ENCODE data around the gene NLRP11. TPM values are rescaled to one million over a fixed set of nuclear protein-coding genes. Genes with fewer than 3 reads are reported as not detected.

NLRP11 gene
- total RNA-seq, 1 experiment from 2014 or later = not detected

GRCh38 chr19:55778331-55778730 lies 53.5 kb downstream of the NLRP11 start:
- no peaks in the 10 kb centered on the region for H3K27me3 ChIP-seq (ENCODE audit: insufficient read depth, low read length)

More at GRCh38 chr19:55778331-55778730, 53.5 kb downstream of the NLRP11 start:
- Histone ChIP-seq H3K18ac (ENCODE audit: insufficient read length, low read depth, low read length) (no peak overlapping the region), H3K4ac (ENCODE audit: low read depth, low read length) (no peak overlapping the region), H3K23ac (ENCODE audit: insufficient read length, low read depth, low read length) (no peak overlapping the region), H2AFZ (ENCODE audit: low read length) (no peak overlapping the region), H3K56ac (ENCODE audit: insufficient read length, low read depth, low read length) (no peak overlapping the region), H2BK15ac (ENCODE audit: low read depth, low read length) (no peak overlapping the region), H3K23me2 (ENCODE audit: insufficient read length, low read depth, low read length, poor library complexity, severe bottlenecking) (no peaks in the 10 kb centered on the region), H2BK120ac (ENCODE audit: low read depth, low read length, poor library complexity, severe bottlenecking) (no peak overlapping the region), H3T11ph (ENCODE audit: low read length) (no peak overlapping the region), H2BK20ac (ENCODE audit: low read depth, low read length, poor library complexity, severe bottlenecking) (no peak overlapping the region), H4K5ac (ENCODE audit: insufficient read length, low read depth, low read length) (no peak overlapping the region), H3K79me2 (ENCODE audit: insufficient read depth, low read length) (no peaks in the 10 kb centered on the region), H4K20me1 (ENCODE audit: control insufficient read depth, insufficient read depth, insufficient read length) (no peaks in the 10 kb centered on the region), H2AK5ac (ENCODE audit: insufficient read length, low read length) (no peak overlapping the region), H2BK12ac (ENCODE audit: insufficient read length, low read depth, low read length) (no peak overlapping the region), H3K9me3 (ENCODE audit: control insufficient read depth, low read depth, low read length) (peaks cover 68% of the 10 kb centered on the region), H4K8ac (replicated peaks; ENCODE audit: insufficient read length, low read depth, low read length) (no peak overlapping the region), H3K27ac (ENCODE audit: insufficient read length, low read depth, low read length) (no peak overlapping the region), H3K4me2 (ENCODE audit: insufficient read depth, insufficient read length, low read length) (no peak overlapping the region), H3K14ac (ENCODE audit: insufficient read depth, low read length) (no peak overlapping the region), H3K9ac (ENCODE audit: extremely low read depth, insufficient read length, low read length) (no peak overlapping the region), H3K4me1 (ENCODE audit: insufficient read depth, low read length) (no peaks in the 10 kb centered on the region), H3K79me1 (ENCODE audit: insufficient read depth, low read depth, low read length, poor library complexity, severe bottlenecking) (no peaks in the 10 kb centered on the region), H4K91ac (ENCODE audit: insufficient read length, low read depth, low read length) (no peak overlapping the region), H2BK5ac (ENCODE audit: insufficient read length, low read length) (no peak overlapping the region)
- no CpG with 5 or more reads among the region's 16 CpGs for WGBS (ENCODE audit: extremely low coverage, insufficient read length, low lambda C conversion rate)
- Mint-ChIP-seq H3K4me3 (no peak overlapping the region), H3K27ac (no peak overlapping the region), H3K4me1 (no peaks in the 10 kb centered on the region), H3K27me3 (ENCODE audit: low read depth) (no peaks in the 10 kb centered on the region), H3K9me3 (peaks cover 85 to 88% of the 10 kb centered on the region in 2 experiments), H3K36me3 (ENCODE audit: insufficient read depth in 1 of 3, low read depth in 3 of 3) (peaks cover 10 to 34% (median 15%) of the 10 kb centered on the region in 3 experiments; a peak in 5 of 7 replicates)
- TF ChIP-seq CTCF (conservative IDR thresholded peaks at IDR 0.05) = no peak
- no peak for DNase-seq

All from H9 (cell line).